Ishikawa (cell line): ENCODE measurements around the gene CHST14.

Source experiments
- CEBPB ChIP-seq: IDR thresholded peaks from 2 replicates; pipeline ENCODE4 v1.6.1; 2012
- CREB1 ChIP-seq: IDR thresholded peaks from 2 replicates; pipeline ENCODE4 v1.6.1; 2012; ENCODE audit warnings: low read depth
- EGR1 ChIP-seq: IDR thresholded peaks from 2 replicates; pipeline ENCODE4 v1.6.1; 2012
- EP300 ChIP-seq: IDR thresholded peaks from 2 replicates; pipeline ENCODE4 v1.6.1; 2012; ENCODE audit warnings: borderline replicate concordance
- MAX ChIP-seq: IDR thresholded peaks from 2 replicates; pipeline ENCODE4 v1.6.1; 2012
- NFIC ChIP-seq: IDR thresholded peaks from 2 replicates; pipeline ENCODE4 v1.6.1; 2012
- RAD21 ChIP-seq: IDR thresholded peaks from 2 replicates; pipeline ENCODE4 v1.6.1; 2012; ENCODE audit warnings: low read depth
- TAF1 ChIP-seq: IDR thresholded peaks from 2 replicates; pipeline ENCODE4 v1.6.1; 2012; ENCODE audit warnings: low read depth, mild to moderate bottlenecking
- TF ChIP-seq, protein P1 (sequence below): IDR thresholded peaks from 2 replicates; pipeline ENCODE4 v1.6.1; 2012
- TF ChIP-seq, protein P2 (sequence below): IDR thresholded peaks from 2 replicates; pipeline ENCODE4 v1.6.1; 2012; ENCODE audit warnings: low read depth, mild to moderate bottlenecking

- TF ChIP-seq CREB1, result no peak
- TF ChIP-seq NFIC, result no peak
- TF ChIP-seq, protein P1, sequence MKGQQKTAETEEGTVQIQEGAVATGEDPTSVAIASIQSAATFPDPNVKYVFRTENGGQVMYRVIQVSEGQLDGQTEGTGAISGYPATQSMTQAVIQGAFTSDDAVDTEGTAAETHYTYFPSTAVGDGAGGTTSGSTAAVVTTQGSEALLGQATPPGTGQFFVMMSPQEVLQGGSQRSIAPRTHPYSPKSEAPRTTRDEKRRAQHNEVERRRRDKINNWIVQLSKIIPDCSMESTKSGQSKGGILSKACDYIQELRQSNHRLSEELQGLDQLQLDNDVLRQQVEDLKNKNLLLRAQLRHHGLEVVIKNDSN, result no peak
- TF ChIP-seq TAF1, result no peak
- no peak for TF ChIP-seq MAX
- TF ChIP-seq, protein P2, sequence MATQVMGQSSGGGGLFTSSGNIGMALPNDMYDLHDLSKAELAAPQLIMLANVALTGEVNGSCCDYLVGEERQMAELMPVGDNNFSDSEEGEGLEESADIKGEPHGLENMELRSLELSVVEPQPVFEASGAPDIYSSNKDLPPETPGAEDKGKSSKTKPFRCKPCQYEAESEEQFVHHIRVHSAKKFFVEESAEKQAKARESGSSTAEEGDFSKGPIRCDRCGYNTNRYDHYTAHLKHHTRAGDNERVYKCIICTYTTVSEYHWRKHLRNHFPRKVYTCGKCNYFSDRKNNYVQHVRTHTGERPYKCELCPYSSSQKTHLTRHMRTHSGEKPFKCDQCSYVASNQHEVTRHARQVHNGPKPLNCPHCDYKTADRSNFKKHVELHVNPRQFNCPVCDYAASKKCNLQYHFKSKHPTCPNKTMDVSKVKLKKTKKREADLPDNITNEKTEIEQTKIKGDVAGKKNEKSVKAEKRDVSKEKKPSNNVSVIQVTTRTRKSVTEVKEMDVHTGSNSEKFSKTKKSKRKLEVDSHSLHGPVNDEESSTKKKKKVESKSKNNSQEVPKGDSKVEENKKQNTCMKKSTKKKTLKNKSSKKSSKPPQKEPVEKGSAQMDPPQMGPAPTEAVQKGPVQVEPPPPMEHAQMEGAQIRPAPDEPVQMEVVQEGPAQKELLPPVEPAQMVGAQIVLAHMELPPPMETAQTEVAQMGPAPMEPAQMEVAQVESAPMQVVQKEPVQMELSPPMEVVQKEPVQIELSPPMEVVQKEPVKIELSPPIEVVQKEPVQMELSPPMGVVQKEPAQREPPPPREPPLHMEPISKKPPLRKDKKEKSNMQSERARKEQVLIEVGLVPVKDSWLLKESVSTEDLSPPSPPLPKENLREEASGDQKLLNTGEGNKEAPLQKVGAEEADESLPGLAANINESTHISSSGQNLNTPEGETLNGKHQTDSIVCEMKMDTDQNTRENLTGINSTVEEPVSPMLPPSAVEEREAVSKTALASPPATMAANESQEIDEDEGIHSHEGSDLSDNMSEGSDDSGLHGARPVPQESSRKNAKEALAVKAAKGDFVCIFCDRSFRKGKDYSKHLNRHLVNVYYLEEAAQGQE, result no peak
- TF ChIP-seq RAD21, result no peak
- no peak for TF ChIP-seq CEBPB
- TF ChIP-seq EGR1, result no peak
- no peak for TF ChIP-seq EP300
Observed at GRCh38 chr15:40474581-40474980, 3.8 kb downstream of the CHST14 start.
